GM21360 (cell line): Measurements from ENCODE around the gene SEC14L3.
"Not testable (repeated sequence)": the region's sequence is repeated elsewhere in the genome, so short reads cannot be mapped to it uniquely, and the experiment has no call there.

ENCODE experiments used
- ATAC-seq: cut with Tn5 transposase; IDR thresholded peaks from one replicate; pipeline ENCODE4 v1.9.1; 2021; ENCODE audit warnings: mild to moderate bottlenecking, moderate library complexity; ENCODE audit not compliant: unreplicated experiment

Gene SEC14L3

DNA sequence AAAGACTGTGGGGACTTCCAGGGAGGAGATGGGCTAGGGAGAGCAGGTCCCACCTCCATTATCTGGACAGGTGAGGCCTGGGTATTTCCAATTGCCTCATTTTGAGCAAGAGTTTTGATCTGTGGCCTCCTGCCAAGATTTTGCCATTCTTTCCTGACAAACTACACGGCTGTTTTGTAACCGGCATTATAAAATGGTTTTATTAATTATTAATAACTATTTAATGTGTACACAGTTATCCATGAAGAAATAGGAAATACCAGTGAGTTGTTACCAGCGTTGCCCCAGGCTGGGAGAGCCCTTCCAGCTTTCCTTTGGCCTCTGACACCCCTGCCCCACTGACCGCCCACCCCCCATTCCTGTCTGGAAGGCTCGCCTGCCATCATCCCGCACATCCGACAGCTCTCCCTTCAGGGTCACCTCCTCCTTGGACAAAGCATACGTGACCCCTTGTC, 14.9 kb upstream of the SEC14L3 start:
- no peak for ATAC-seq

DNA sequence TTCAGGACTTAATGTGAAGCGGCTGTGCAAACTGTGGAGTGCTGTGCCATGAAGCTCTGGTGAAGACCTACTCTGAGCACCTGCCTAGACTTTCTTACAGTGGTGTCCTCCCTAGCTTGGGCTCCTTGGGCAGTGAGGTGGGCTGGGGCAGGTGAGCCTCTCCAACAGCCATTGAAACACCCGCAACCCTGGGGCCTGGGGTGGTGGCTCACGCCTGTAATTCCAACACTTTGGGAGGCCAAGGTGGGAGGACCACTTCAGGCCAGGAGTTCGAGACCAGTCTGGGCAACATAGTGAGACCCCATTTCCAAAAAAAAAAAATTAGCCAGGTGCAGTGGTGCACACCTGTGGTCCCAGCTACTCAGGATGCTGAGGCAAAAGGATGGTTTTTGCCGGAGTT, 14.3 kb upstream of the SEC14L3 start:
- no peak for ATAC-seq

DNA sequence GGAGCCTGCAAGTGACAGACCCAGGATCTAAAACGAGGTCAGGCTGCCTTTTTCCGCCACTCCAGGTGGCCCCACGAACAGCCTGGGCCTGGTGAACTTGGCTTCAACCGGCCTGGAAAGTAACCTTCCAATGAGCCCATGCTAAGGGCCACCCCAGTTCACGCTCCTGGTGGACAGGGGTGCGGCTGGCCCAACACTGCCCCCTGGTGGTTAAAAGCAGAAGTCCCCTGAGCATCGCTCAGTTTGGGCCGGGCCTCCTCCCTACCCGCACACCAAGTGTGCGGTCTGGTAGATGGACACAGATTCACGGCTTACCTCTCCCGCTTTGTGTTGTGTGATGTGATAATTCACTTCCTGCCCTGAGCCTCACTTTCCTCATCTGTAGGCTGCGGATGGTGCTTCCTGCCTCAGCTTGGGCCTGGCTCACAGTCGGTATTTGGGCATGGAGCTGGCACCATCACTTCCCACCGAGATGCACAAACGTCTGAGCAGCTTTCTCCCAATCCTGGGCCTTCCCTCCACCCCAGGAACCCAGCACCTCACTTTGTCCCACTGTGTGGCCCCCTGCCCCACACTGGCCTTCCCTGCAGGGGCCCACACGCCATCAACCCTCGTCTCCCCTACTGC, 13.7 kb upstream of the SEC14L3 start:
- ATAC-seq, result no peak

DNA sequence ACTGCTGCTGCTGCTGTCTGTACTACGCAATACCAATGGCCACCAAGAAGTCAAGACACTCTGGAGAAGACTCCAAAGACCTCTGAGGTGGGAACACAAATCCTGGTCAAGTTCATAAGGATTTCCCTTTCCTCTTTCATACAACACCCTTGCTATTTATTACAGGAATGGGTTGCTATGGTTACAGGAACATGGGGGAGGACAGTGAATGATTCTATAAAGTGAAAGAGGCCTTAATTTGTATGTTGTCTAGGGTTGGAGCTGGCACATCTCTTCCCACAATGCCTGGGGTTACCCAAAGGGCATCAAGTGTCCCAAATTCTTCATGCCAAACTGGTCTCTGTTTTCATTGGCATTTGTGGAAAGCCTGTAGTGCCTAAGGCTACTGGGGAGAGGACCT, 11.4 kb upstream of the SEC14L3 start:
- ATAC-seq, result no peak

DNA sequence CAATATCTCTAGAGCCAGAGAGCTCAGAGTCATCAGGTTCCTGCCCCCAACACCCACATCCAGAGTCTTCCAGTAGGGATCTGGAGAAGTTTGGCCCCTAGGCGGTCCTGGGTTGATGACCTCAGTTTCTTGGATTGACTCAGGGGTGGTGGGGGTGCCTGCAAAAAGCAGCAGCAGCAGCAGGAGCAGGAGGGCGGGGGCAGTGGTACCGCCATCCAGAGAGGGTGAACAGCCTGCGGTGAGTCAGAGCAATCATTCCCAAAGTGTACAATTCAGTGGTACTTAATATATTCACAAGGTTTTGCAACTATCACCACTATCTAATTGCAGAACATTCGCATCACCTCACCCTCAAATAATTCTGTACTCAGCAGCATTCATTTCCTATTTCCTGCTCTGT, 9.9 kb upstream of the SEC14L3 start:
- no peak for ATAC-seq

DNA sequence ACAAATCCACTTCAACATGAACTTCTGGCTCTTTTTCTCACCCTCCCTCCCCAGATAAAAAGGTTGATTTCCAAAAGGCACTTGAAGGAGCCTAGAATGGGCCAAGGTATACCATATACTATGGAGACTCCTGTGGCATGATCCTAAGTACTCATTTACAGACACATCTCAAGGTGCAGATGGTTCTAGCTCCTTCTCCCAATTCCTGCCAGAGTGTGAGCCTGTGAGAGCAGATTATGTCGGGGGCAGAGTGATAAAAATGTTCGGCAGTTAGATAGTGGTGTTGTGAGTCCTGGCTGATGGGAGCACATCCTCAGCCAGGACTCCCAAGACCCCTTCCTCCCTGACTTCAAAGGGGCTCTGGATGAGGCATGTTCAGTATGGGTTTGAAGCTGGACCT, 8.2 kb upstream of the SEC14L3 start:
- ATAC-seq, result no peak

DNA sequence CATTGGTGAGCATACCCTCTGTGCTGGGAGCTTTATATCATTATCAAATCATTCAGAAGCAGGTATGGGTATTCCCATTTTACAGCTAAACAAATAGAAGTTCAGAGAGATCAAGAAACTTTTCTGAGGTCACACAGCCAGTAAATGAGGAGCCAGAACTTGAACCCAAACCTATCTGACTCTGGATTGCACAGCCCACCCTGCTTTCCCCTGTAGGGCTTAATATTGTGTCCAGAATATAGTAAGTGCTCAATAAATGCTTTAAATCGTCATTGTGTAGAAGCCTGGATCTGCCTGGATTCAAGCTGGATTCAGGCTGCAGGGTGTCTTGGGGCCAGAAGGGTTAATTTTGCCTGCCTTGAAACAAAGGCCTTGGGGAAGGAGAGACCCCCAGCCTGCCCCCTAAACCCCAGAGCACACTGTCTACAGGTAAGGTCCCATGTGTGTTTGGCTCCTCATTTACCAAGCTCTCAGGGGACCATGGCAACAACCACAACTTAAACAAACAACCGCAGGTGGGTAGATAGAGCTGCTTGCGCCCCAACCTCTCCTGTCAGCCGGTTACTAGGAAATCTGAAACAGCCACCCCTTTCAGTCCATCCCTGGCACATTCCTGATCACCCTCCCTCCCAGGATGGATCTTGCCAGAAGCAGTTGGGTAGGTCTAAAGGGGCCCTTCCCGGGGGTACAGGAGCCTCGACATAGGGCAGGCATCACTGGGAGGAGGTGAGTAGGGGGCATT, 3.0 kb upstream of the SEC14L3 start:
- ATAC-seq, result no peak

DNA sequence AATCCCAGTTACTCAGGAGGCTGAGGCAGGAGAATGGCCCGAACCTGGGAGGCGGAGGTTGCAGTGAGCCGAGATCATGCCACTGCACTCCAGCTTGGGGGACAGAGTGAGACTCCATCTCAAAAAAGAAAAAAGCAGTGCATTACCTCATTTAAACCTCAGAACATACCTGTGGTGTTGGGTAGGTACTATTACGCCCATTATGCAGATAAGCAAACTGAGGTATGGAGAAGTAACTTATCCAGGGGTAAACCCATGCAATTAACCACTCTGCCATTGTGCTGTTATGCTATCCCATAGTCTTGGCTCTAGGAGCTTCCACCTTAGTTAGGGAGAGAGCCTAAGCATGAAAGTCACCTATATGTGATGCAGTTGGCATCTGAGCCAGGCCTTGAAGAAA, 2.3 kb upstream of the SEC14L3 start:
- no peak for ATAC-seq

DNA sequence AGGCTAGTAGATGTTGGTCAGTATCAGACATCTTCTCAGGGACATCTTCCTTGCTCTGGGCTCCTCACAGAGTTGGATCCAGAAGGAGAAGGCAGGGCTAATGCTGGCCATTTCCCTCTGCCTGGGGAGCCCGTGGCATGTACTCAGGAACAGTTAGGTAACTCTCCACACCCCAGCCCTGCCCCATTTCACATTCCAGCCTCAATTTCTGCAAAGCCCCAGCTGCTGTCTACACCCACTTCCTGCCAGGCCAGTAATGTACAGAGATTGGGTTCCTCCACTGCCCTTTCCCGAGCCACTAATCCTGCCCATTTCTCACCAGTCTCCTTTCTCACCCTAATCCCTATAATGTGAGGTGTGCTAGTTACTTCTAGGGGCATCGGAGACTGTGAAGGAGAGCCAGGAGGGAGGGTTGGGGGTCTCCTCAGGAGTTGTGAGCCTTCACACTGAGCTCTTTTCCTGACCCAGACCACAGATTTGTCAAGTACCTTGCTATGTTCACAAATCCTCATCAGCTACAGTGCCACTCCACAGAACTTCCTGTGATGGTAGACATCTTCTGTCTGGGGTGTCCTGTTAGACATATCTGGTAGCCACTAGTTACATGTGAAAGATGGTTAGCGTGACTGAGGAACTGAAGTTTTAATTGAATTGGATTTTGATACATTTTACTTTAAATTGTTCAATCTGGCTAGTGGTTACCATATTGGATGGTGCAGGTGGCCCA, 1.3 kb upstream of the SEC14L3 start:
- ATAC-seq, result no peak

DNA sequence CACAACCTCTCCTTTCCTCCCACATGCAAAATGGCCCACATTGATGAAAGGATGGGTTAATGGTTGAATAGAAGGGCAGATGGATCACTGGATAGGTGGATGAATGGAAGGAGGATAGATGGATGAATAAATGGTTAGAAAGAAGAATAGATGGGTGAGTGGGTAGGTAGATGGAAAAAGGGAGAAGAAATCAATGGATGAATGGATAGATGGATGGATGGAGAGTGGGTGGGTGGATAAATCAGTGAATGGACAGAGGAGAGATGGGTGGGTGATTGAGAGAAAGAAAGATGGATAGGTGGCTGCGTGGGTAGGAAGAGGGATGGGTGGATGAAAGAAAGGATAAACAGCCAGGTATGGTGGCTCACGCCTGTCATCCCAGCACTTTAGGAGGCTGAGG, 1.2 kb downstream of the SEC14L3 start:
- no peak for ATAC-seq

DNA sequence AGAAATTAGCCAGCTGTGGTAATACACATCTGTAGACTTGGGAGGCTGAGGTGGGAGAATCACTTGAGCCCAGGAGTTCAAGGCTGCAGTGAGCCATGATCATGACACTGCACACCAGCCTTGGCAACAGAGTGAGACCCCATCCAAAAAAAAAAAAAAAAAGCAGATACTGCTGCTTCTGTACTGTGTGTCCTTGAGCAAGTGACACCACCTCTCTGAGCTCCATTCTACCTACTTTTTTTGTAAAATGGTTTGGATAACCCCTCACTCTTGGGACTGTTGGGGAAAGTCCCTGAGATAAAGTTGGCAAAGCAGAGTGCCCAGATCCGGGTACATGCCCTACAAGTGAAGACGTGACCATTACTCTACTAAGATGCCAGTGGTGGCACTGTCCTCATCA, 2.7 kb downstream of the SEC14L3 start:
- ATAC-seq, result no peak

DNA sequence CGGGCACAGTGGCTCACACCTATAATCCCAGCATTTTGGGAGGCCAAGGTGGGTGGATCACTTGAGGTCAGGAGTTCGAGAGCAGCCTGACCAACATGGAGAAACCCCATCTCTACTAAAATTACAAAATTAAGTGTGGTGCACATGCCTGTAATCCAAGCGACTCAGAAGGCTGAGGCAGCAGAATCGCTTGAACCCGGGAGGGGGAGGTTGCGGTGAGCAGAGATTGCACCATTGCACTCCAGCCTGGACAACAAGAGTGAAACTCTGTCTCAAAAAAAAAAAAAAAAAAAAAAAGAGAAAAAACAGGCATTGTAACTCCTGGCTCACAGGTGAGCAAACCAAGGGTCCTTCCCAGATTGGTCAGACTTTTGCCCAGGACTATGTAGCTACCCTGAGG, 11.3 kb downstream of the SEC14L3 start:
- not testable (repeated sequence) for ATAC-seq

DNA sequence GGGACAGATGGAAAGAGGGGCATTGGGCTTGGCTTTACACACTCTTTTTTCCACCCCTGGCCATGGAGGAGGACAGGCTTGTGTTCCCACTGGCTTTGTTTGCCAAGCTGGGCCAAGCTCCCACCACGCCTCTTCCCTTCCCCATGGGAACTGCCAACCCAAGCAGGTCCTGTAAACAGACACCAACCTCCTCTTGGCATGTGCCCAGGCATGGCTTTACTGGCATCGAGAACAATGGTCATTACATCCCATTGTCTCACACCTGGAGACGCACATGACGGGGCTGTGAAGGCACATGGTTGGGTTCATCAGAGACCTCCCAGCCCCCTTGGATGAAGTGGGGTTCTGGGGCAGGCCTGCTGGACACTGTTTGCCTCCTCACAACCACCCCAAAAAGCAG, 11.7 kb downstream of the SEC14L3 start:
- ATAC-seq, result no peak

DNA sequence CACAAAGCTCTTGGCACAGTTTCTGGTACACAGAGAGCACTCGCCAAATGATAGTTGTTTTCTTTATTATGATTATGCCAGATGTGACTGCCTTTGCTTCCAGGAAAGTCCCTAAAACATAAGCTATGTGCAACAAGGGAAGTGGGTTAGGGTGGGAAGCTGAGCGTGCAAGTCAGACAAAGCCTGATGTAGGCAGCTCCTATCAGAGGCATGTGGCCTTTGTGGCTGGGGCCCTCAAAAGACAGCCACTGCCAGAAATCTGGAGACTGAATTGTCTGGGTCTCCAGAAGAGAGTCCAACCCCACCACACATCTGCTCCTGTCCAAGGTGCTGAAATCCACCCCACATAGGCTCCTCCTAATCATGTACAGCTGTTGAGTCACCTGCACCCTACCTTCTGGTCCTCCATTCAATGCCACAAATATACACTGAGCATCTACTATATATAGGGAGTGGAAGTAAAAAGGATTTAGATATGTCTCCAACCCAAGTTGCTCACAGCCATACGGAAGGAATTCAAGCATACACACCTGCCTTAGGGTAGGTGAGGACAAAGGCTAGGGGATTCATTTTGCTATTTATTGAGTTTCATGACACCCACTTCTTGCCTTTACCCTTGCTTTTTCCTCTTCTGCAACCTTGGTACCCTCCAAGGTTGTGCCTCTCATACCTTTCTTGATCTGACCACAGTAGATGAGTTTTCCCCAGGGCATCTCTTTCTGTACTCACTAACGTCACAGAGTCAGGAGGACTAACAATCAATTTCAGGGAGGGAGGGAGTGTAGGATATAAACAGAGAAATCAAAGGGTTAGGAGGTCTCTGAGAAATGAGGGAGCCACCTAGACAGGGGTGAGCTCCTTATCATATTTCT, 12.4 kb downstream of the SEC14L3 start:
- no peak for ATAC-seq

DNA sequence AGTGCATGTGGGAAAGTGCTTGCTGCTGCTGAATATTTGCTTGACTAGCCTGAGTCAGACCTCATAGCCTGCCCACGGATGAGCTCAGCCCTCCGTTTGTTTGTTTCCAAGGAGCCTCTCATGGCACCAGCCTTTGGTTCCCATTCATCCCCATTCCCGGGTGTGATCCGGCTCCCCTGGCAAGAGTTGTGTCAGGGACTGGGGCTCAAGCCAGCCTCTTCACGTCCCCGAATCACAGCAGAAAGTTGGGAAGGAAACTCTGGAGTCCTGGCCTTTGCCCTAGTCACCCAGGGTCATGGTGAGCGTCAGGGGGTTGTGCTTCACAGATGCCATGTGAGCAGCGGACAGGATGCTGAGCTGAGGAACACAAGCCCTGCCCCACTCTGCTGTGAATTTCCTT, 13.8 kb downstream of the SEC14L3 start:
- no peak for ATAC-seq

DNA sequence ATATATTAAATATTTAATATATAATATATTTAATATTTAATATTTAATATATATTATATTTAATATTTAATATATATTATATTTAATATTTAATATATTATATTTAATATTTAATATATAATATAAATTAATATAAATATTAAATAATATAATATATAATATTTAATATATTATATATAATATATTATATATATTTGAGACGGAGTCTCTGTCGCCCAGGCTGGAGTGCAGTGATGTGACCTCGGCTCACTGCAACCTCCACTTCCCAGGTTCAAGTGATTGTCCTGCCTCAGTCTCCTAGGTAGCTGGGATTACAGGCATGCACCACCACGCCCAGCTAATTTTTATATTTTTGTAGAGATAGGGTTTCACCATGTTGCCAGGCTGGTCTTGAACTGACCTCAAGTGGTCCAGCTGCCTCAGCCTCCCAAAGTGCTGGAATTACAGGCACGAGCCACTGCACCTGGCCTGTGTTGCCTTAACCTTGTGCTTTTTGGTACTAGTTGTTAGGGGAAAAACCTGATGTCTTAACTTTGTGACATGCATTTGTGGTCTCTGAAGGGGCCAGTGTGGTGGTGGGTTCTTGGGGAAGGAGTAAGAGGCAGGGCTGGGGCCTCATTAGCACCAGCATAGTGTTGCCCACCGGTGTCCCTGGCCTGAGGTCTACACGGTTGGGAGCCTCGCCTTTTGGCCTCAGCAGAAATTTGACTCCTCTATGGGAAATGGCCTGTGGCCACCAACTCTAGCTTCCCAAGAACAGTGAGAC, 16.6 kb downstream of the SEC14L3 start:
- no peak for ATAC-seq

DNA sequence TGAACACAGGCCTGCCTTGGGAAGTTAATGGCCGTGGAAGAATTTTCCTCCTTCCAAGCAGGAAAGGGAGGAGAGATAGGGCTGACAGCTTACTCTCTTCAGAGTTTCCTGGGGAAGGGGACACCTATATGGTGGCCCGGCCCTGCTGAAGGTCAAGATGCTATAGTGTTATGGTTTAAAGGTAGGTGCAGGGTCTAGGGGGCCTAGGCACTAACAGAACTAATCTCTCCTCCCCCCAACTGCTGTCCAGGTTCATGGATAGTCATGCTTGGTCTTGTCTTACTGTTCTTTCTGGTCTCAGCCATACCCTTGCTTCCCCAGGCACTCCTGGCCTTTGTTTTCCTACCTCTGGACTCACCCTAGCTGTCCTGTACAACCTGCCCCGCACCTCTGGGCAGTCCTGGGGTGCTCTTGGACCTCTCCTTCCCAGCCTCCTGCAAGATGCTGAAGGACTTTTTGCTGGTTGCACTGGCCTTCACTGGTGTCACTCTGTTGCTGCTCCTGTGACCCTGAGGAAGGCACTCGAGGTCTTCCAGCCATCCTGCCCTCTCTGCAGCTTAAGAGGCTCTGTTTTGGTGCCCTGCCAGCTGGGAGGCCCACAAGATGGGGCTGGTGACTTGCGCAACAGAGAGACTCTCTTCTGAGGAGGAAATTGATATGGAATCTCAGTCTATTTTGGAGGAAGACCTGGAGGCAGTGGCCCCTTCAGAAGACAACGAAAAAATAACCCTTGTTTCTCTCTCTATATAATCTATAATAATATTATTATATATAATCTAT, 17.9 kb downstream of the SEC14L3 start:
- no peak for ATAC-seq

DNA sequence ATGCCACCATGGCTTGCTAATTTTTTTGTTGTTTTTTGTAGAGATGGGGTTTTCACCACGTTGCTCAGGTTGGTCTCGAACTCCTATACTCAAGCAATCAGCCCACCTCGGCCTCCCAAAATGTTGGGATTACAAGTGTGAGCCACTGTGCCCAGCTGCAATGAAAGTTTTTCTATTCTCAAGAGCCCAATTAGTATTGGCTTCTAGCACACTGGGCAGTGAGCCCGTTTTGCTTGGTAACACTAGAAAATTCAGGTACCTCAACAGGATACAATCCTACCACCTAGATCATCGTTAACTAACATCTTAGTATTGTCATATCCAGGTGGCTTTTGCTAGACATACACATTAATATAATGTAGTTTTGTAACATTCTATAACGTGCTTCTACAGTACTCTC, 19.0 kb downstream of the SEC14L3 start:
- ATAC-seq, result no peak

DNA sequence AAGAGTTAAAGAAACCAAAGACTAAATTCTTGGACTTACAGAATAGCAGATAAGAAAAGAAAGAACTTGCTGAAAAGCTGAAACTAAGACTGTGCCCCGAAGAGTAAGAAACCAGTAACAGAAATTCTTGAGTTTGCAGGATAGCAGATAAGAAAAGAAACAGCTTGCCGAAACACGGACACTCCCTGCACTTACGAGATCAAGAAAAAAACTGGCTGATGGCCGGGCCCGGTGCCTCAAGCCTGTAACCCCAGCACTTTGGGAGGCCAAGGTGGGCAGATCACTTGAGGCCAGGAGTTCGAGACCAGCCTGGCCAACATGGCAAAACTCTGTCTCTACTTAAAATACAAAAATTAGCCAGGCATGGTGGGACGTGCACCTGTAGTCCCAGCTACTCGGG, 20.3 kb downstream of the SEC14L3 start:
- ATAC-seq, result not testable (repeated sequence)

DNA sequence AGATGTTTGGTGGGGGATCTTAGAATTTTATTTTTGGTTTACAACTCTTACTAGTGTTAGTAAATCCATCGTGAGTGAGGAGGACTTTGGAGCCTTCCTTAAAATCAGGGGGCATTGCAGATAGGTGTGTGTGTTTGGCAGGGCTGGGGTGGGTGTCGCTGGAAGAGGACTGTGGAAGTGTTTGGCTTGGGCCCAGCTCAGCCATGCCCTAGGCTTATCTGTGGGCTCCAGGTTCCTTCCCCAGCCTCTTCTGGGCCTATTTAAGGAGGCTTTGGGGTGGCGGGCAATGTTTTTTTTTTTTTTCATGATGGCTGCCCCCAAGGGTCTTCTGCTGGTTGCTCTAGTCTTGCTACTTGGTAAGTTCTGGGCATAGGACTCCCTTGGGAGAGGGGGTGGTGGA, 24.2 kb downstream of the SEC14L3 start:
- no peak for ATAC-seq
